Gastroesophageal sphincter (tissue), 3 donors: ENCODE measurements around the gene SYNE4.

ENCODE experiments used
- CTCF ChIP-seq, 4 experiments: fragments of 200-600 bp in 2 of 4; fragments of 450-650 bp in 2 of 4; sonication (generic) in 1 of 4; IDR thresholded peaks; one replicate each; pipeline ENCODE4 v1.5.1; 2017 to 2019; ENCODE audit warnings: antibody characterized with exemption in 4 of 4, mild to moderate bottlenecking in 2 of 4, moderate library complexity in 2 of 4
- EP300 ChIP-seq: sonication (generic); formaldehyde crosslinking; IDR thresholded peaks from one replicate; pipeline ENCODE4 v1.6.1; 2017; ENCODE audit warnings: antibody characterized with exemption, mild to moderate bottlenecking
- POLR2A ChIP-seq, 2 donors: fragments of 450-650 bp; IDR thresholded peaks; one replicate each; pipeline ENCODE4 v1.6.1; 2017; ENCODE audit warnings: antibody characterized with exemption in 2 of 2, mild to moderate bottlenecking in 2 of 2, moderate library complexity in 1 of 2
- POLR2AphosphoS5 ChIP-seq: sonication (generic); formaldehyde crosslinking; IDR thresholded peaks from one replicate; pipeline ENCODE4 v1.6.1; 2017; ENCODE audit warnings: antibody characterized with exemption

GRCh38 chr19:35990771-35991730 is 17.6 kb downstream of the SYNE4 start:
- TF ChIP-seq CTCF (IDR thresholded peaks at IDR 0.05) (no peak), POLR2AphosphoS5 (no peak), EP300 (no peak), POLR2A (IDR thresholded peaks at IDR 0.05) (no peak)
